ENCODE measurements around the gene LINGO1. TPM values are rescaled to one million over a fixed set of nuclear protein-coding genes. Genes with fewer than 3 reads are reported as not detected.

Gene LINGO1
- total RNA-seq, 1 donor from 2014 or later = 41.3 TPM

DNA sequence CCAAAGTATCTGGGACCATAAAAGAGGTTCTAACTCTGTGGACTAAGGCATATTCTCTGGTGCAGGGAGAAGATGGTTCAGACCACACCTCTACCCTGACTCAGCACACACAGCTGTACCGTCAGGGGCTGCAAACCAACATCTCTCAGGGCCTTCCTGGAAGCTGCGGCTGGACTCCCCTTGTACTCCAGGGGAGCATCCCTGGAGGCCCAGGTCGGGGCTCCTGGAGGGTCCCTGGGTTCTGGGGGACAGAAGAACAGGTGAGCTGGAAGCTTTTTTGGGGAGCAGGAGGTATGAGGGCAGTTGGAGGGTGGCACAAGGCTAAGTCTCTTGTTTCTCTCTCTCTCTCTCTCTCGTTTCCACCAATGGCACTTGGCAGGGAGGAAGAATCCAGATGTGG is 60.5 kb downstream of the LINGO1 start:
- H3K4me1 Mint-ChIP-seq (ENCODE audit: low read depth) = peaks cover 23% of the 10 kb centered on the region
- no peak overlapping the region for H3K4me3 Mint-ChIP-seq (ENCODE audit: low read depth)
- no peaks in the 10 kb centered on the region for H3K36me3 Mint-ChIP-seq (ENCODE audit: insufficient read depth)
- no peak for TF ChIP-seq CTCF (IDR thresholded peaks at IDR 0.05; ENCODE audit: unreplicated experiment)
- no peaks in the 10 kb centered on the region for H3K9me3 Mint-ChIP-seq (ENCODE audit: low read depth)
- H3K27me3 Mint-ChIP-seq = peaks cover 3% of the 10 kb centered on the region
- H3K27ac Mint-ChIP-seq = no peak overlapping the region
- DNase-seq (ENCODE audit: low spot score, unreplicated experiment) = no peak

DNA sequence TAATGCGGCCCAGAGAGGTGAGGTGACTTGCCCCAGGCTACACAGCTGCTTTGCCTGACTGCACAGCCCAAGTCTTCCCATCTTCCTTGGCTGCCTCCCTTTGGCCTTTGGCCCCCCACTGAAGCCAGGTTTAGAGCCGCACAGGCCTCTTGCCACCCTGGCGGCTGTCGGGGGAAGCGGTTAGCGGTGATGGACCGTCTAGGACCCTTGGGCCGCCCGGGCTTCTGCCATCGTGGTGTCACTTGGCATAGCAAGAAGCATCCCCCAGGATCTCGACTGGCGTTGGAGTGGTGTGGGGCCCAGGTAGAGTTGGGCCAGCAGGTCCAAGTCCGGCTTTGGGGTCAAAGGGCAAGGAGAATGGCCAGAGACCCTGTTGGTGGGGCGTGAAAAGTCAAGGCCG is 61.0 kb downstream of the LINGO1 start:
- Mint-ChIP-seq H3K27me3 (peaks cover 3% of the 10 kb centered on the region), H3K36me3 (ENCODE audit: insufficient read depth) (no peaks in the 10 kb centered on the region), H3K9me3 (ENCODE audit: low read depth) (no peaks in the 10 kb centered on the region), H3K4me3 (ENCODE audit: low read depth) (no peak overlapping the region), H3K4me1 (ENCODE audit: low read depth) (peaks cover 23% of the 10 kb centered on the region), H3K27ac (no peak overlapping the region)
- TF ChIP-seq CTCF (IDR thresholded peaks at IDR 0.05; ENCODE audit: unreplicated experiment) = no peak
- DNase-seq (ENCODE audit: low spot score, unreplicated experiment) = no peak

- no peak for TF ChIP-seq CTCF (IDR thresholded peaks at IDR 0.05; ENCODE audit: unreplicated experiment)
- Mint-ChIP-seq H3K27me3 (peaks cover 6% of the 10 kb centered on the region), H3K4me3 (ENCODE audit: low read depth) (no peak overlapping the region), H3K4me1 (ENCODE audit: low read depth) (peaks cover 27% of the 10 kb centered on the region), H3K36me3 (ENCODE audit: insufficient read depth) (no peaks in the 10 kb centered on the region), H3K27ac (no peak overlapping the region), H3K9me3 (ENCODE audit: low read depth) (no peaks in the 10 kb centered on the region)
- DNase-seq (ENCODE audit: low spot score, unreplicated experiment) = no peak
Observed at GRCh38 chr15:77571181-77571580, 61.5 kb downstream of the LINGO1 start.

DNA sequence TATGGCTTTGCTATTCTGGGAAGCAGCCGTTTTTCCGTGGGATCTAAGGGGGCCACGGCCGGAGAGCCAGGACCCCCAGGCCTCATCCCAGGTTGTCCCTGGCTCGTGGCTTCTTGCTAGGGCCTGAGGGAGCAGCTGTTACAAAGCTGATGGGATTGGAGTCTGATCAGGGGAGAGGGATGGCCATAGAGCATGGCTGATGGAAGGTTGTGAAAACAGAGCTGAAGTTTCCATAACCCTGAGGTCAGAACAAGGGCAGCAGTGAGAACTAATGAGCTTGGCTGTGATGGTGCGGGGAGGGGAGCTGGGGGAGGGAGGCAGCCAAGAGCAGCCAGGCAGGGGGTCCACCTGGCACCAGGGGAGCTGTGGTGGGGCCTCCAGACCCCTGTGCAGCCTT is 63.0 kb downstream of the LINGO1 start:
- no peaks in the 10 kb centered on the region for H3K36me3 Mint-ChIP-seq (ENCODE audit: insufficient read depth)
- H3K4me3 Mint-ChIP-seq (ENCODE audit: low read depth) = no peak overlapping the region
- peaks cover 34% of the 10 kb centered on the region for H3K4me1 Mint-ChIP-seq (ENCODE audit: low read depth)
- no peak for TF ChIP-seq CTCF (IDR thresholded peaks at IDR 0.05; ENCODE audit: unreplicated experiment)
- peaks cover 9% of the 10 kb centered on the region for H3K27me3 Mint-ChIP-seq
- H3K27ac Mint-ChIP-seq = peak overlapping the region; percentile 90
- no peak for DNase-seq (ENCODE audit: low spot score, unreplicated experiment)
- H3K9me3 Mint-ChIP-seq (ENCODE audit: low read depth) = no peaks in the 10 kb centered on the region

DNA sequence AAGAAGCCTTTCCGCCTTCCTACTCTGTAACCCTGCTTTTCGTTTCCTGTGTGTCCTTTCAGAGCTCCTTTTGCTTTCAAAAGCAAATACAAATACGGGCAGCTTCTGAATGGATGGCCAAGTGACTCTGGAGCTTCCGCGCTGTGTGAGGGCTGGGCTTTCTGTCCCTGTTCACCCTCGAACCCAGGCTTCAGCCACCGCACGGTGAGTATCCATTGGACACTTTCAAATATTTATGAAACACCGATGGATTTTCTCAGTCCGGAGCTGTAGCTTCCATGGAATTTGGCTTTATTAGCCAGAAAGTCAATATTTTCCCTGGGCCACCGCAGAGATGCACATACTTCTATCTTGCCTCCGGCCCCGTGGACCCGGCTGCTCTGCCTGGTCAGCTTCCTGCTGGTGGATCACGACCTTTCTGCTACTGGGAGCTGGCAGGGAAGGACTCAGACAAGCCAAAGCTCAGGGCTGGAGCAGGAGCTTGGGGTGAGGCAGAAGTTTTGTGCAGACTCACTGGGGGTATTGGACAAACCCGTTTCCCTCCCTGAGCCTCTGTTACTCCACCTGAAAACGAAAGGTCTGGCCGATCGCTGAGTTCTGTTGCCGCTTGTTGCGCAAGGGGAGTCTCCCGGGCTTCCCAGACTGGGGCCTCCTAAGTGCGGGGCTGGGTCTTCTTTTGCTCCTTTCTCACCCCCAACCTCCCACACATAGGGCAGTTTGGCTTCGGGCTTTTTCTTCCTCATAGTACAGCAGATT is 63.6 kb downstream of the LINGO1 start:
- peaks cover 36% of the 10 kb centered on the region for H3K4me1 Mint-ChIP-seq (ENCODE audit: low read depth)
- DNase-seq (ENCODE audit: low spot score, unreplicated experiment) = no peak
- peak overlapping the region; percentile 7 for H3K4me3 Mint-ChIP-seq (ENCODE audit: low read depth)
- no peak for TF ChIP-seq CTCF (IDR thresholded peaks at IDR 0.05; ENCODE audit: unreplicated experiment)
- no peaks in the 10 kb centered on the region for H3K36me3 Mint-ChIP-seq (ENCODE audit: insufficient read depth)
- H3K27ac Mint-ChIP-seq = peak overlapping the region; percentile 90
- peaks cover 7% of the 10 kb centered on the region for H3K27me3 Mint-ChIP-seq
- no peaks in the 10 kb centered on the region for H3K9me3 Mint-ChIP-seq (ENCODE audit: low read depth)

Measured in progenitor cell of endocrine pancreas (in vitro differentiated cells).